Measurements from ENCODE around the gene FAM3D.

The FAM3D gene

DNA sequence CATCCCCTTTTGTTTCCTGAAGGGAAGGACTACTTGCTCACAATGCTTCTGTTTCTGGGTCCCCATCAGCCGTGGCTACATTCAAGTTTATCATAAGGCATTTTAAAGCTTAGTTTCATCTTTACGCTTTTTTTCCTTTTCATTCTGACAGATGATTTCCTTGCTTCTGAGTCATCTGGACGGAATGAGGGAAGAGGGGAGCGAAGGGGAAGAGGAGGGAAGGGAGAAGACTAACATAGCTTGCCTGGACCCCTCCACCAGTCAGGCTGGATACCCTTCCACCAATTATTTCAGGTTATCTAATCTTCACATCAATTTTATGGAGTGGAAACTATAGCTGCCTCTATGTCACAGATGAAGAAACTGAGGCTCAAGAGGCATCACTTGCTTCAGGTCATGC is 27.6 kb downstream of the FAM3D start:
- H3K27me3 ChIP-seq (ENCODE audit: control insufficient read depth in 1 of 2, insufficient read depth in 1 of 2, low read length in 2 of 2): peaks cover 6 to 34% of the 10 kb centered on the region in 2 experiments
- no peak overlapping the region for H2BK15ac ChIP-seq (ENCODE audit: low read depth, poor library complexity, severe bottlenecking)
- no peak overlapping the region for H3K4ac ChIP-seq (ENCODE audit: low read depth in 1 of 2, low read length in 2 of 2)
- H3K27ac ChIP-seq (ENCODE audit: low read length, poor library complexity, severe bottlenecking): no peak overlapping the region
- no peak overlapping the region for H2BK120ac ChIP-seq (ENCODE audit: low read depth, low read length)
- H3K79me1 ChIP-seq (replicated peaks; ENCODE audit: low read length, poor library complexity, severe bottlenecking): no peaks in the 10 kb centered on the region
- DNase-seq: peak; percentile 30
- peak overlapping the region in 1 of 2 experiments; percentile 1 for H3K18ac ChIP-seq (ENCODE audit: low read depth in 1 of 2, low read length in 2 of 2)
- H3K4me3 ChIP-seq (ENCODE audit: insufficient read depth in 1 of 2, low read depth in 1 of 2, low read length in 2 of 2): no peak overlapping the region
- peaks cover 6% of the 10 kb centered on the region for H3K4me1 ChIP-seq (ENCODE audit: control insufficient read depth, insufficient read depth, low read depth, low read length)
- no peak overlapping the region for H2AK5ac ChIP-seq (ENCODE audit: low read length, severe bottlenecking)
- no peak overlapping the region for H3K14ac ChIP-seq (ENCODE audit: low read length in 2 of 2)
- no peak overlapping the region for H4K8ac ChIP-seq (ENCODE audit: low read length)
- H3K4me2 ChIP-seq (ENCODE audit: low read length, poor library complexity, severe bottlenecking): no peak overlapping the region
- H2BK5ac ChIP-seq (ENCODE audit: low read depth, low read length, poor library complexity, severe bottlenecking): no peak overlapping the region
- H3K36me3 ChIP-seq (ENCODE audit: control insufficient read depth in 1 of 2, insufficient read depth in 2 of 2, low read depth in 1 of 2, low read length in 2 of 2): no peaks in the 10 kb centered on the region
- no peaks in the 10 kb centered on the region for H3K9me3 ChIP-seq (ENCODE audit: control insufficient read depth, low read length)
- H3K9ac ChIP-seq (ENCODE audit: low read length): no peak overlapping the region
- H4K91ac ChIP-seq (ENCODE audit: low read length): no peak overlapping the region
- no peak overlapping the region for H2AFZ ChIP-seq (ENCODE audit: low read depth, low read length)
- no CpG with 5 or more reads among the region's 4 CpGs for WGBS
- no peak overlapping the region for H3K23ac ChIP-seq (ENCODE audit: low read length in 2 of 2)
- H2BK12ac ChIP-seq (ENCODE audit: low read length in 2 of 2): no peak overlapping the region

DNA sequence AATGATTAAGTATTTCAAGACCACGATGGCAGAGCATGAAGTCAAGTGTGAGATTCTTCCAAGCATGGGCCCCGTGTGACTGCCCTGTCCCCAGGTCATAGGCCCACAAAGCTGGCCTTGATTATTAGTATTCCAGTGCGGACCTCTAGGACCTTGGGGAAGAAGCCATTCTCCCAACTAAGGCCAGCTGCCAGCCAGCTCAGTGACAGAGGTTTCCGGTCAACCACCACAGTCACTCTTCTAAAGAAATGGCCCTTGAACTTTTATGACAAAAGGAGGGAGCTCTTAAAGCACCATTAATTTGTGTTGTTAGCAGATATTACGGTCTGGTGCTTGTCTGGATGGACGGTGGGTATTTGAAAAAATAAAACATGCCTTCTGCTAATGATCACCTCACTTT is 28.0 kb downstream of the FAM3D start:
- H3K79me1 ChIP-seq (replicated peaks; ENCODE audit: low read length, poor library complexity, severe bottlenecking): no peaks in the 10 kb centered on the region
- peaks cover 6% of the 10 kb centered on the region for H3K4me1 ChIP-seq (ENCODE audit: control insufficient read depth, insufficient read depth, low read depth, low read length)
- no peak overlapping the region for H2BK12ac ChIP-seq (ENCODE audit: low read length in 2 of 2)
- no peak overlapping the region for H4K8ac ChIP-seq (ENCODE audit: low read length)
- H3K4me3 ChIP-seq (ENCODE audit: insufficient read depth in 1 of 2, low read depth in 1 of 2, low read length in 2 of 2): no peak overlapping the region
- WGBS: 75% methylated on average over 4 of the region's 6 CpGs
- no peak overlapping the region for H3K14ac ChIP-seq (ENCODE audit: low read length in 2 of 2)
- no peak for DNase-seq
- peaks cover 6 to 35% of the 10 kb centered on the region in 2 experiments for H3K27me3 ChIP-seq (ENCODE audit: control insufficient read depth in 1 of 2, insufficient read depth in 1 of 2, low read length in 2 of 2)
- no peaks in the 10 kb centered on the region for H3K36me3 ChIP-seq (ENCODE audit: control insufficient read depth in 1 of 2, insufficient read depth in 2 of 2, low read depth in 1 of 2, low read length in 2 of 2)
- no peak overlapping the region for H3K27ac ChIP-seq (ENCODE audit: low read length, poor library complexity, severe bottlenecking)
- no peak overlapping the region for H2AFZ ChIP-seq (ENCODE audit: low read depth, low read length)
- no peak overlapping the region for H4K91ac ChIP-seq (ENCODE audit: low read length)
- no peak overlapping the region for H3K18ac ChIP-seq (ENCODE audit: low read depth in 1 of 2, low read length in 2 of 2)
- no peaks in the 10 kb centered on the region for H3K9me3 ChIP-seq (ENCODE audit: control insufficient read depth, low read length)
- no peak overlapping the region for H3K4ac ChIP-seq (ENCODE audit: low read depth in 1 of 2, low read length in 2 of 2)
- no peak overlapping the region for H3K23ac ChIP-seq (ENCODE audit: low read length in 2 of 2)
- H3K4me2 ChIP-seq (ENCODE audit: low read length, poor library complexity, severe bottlenecking): no peak overlapping the region
- peak overlapping the region; percentile 32 for H2BK15ac ChIP-seq (ENCODE audit: low read depth, poor library complexity, severe bottlenecking)
- H2BK5ac ChIP-seq (ENCODE audit: low read depth, low read length, poor library complexity, severe bottlenecking): no peak overlapping the region
- H3K9ac ChIP-seq (ENCODE audit: low read length): no peak overlapping the region
- H2BK120ac ChIP-seq (ENCODE audit: low read depth, low read length): no peak overlapping the region
- H2AK5ac ChIP-seq (ENCODE audit: low read length, severe bottlenecking): no peak overlapping the region

DNA sequence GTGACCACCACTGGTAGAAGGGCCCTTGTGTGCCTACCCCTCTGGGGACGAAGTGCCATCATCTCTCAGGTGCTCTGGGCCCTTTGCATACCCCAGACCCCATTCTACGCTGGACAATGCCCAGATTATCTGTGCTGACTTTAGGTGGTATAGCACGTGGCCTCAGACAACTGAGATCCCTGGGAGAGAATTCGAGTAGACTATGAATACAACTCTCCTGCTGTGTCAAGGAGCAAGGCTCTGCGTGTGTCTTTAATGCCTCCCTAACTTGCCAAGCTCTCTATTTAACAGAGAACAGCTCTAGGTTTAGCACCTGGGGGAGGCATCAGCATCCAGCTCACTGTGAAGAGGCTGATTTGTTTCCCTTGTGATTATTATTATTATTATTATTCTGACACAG is 29.1 kb downstream of the FAM3D start:
- H2AFZ ChIP-seq (ENCODE audit: low read depth, low read length): no peak overlapping the region
- H2BK12ac ChIP-seq (ENCODE audit: low read length in 2 of 2): no peak overlapping the region
- no peak overlapping the region for H3K9ac ChIP-seq (ENCODE audit: low read length)
- no peak for DNase-seq
- no peak overlapping the region for H3K18ac ChIP-seq (ENCODE audit: low read depth in 1 of 2, low read length in 2 of 2)
- no peak overlapping the region for H3K23ac ChIP-seq (ENCODE audit: low read length in 2 of 2)
- H2BK120ac ChIP-seq (ENCODE audit: low read depth, low read length): no peak overlapping the region
- H3K9me3 ChIP-seq (ENCODE audit: control insufficient read depth, low read length): no peaks in the 10 kb centered on the region
- no peak overlapping the region for H4K8ac ChIP-seq (ENCODE audit: low read length)
- H3K36me3 ChIP-seq (ENCODE audit: control insufficient read depth in 1 of 2, insufficient read depth in 2 of 2, low read depth in 1 of 2, low read length in 2 of 2): no peaks in the 10 kb centered on the region
- no peak overlapping the region for H3K4ac ChIP-seq (ENCODE audit: low read depth in 1 of 2, low read length in 2 of 2)
- H3K27me3 ChIP-seq (ENCODE audit: control insufficient read depth in 1 of 2, insufficient read depth in 1 of 2, low read length in 2 of 2): peaks cover 6 to 35% of the 10 kb centered on the region in 2 experiments
- H3K4me3 ChIP-seq (ENCODE audit: insufficient read depth in 1 of 2, low read depth in 1 of 2, low read length in 2 of 2): no peak overlapping the region
- H3K14ac ChIP-seq (ENCODE audit: low read length in 2 of 2): no peak overlapping the region
- H3K4me1 ChIP-seq (ENCODE audit: control insufficient read depth, insufficient read depth, low read depth, low read length): peaks cover 6% of the 10 kb centered on the region
- 83% methylated on average over 5 of the region's 5 CpGs for WGBS
- no peak overlapping the region for H3K4me2 ChIP-seq (ENCODE audit: low read length, poor library complexity, severe bottlenecking)
- H2BK5ac ChIP-seq (ENCODE audit: low read depth, low read length, poor library complexity, severe bottlenecking): no peak overlapping the region
- no peak overlapping the region for H2AK5ac ChIP-seq (ENCODE audit: low read length, severe bottlenecking)
- H3K79me1 ChIP-seq (replicated peaks; ENCODE audit: low read length, poor library complexity, severe bottlenecking): no peaks in the 10 kb centered on the region
- no peak overlapping the region for H4K91ac ChIP-seq (ENCODE audit: low read length)
- H3K27ac ChIP-seq (ENCODE audit: low read length, poor library complexity, severe bottlenecking): no peak overlapping the region
- no peak overlapping the region for H2BK15ac ChIP-seq (ENCODE audit: low read depth, poor library complexity, severe bottlenecking)

DNA sequence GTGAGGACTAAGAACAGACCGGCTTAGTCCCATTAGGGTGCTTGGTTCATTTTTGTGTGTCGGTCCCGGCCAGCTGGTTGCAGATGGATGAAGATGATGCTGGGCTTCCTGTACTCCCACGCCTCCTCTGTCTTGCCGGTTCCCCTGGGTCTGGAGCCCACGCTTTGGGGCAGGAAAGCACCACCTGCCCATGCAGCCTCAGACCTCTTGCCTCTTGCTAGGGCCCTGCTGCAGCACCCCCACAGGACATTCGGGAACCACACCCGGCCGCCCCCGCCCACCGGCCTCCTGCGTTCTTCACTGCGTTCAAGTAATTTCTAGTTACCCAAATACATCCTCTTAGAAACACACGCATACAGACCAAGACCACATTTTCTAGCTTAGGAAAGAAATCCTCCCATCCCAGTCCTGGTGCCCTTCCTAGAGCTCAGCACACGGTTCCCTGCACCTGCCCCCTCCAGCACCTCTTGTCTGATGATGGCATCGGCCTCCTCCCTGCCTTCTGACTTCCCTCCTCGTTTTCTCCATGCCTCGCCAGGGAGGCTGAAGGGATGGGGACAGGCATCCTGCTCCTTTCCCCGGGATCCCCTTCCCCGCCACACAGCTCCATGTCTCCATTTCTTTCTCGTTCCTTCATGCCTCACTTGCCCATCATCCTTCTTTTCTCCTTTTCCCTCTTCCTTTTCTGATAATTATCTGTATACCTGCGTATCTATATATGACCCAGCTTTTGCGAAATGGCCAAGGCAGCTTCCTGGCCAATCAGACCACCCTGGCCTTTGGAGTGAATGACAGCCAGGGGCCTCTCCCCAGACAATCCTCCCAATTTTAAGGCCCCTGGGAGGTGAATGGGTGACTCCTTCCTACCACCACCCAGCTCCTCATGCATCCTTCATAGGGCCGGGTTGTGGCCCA is 30.9 kb downstream of the FAM3D start:
- no peak overlapping the region for H3K14ac ChIP-seq (ENCODE audit: low read length in 2 of 2)
- DNase-seq: no peak
- no peaks in the 10 kb centered on the region for H3K9me3 ChIP-seq (ENCODE audit: control insufficient read depth, low read length)
- H3K18ac ChIP-seq (ENCODE audit: low read depth in 1 of 2, low read length in 2 of 2): no peak overlapping the region
- no peak overlapping the region for H3K9ac ChIP-seq (ENCODE audit: low read length)
- H4K91ac ChIP-seq (ENCODE audit: low read length): no peak overlapping the region
- no peaks in the 10 kb centered on the region for H3K79me1 ChIP-seq (replicated peaks; ENCODE audit: low read length, poor library complexity, severe bottlenecking)
- no peak overlapping the region for H2BK5ac ChIP-seq (ENCODE audit: low read depth, low read length, poor library complexity, severe bottlenecking)
- H3K4me1 ChIP-seq (ENCODE audit: control insufficient read depth, insufficient read depth, low read depth, low read length): peaks cover 6% of the 10 kb centered on the region
- no peak overlapping the region for H2BK120ac ChIP-seq (ENCODE audit: low read depth, low read length)
- no peaks in the 10 kb centered on the region for H3K36me3 ChIP-seq (ENCODE audit: control insufficient read depth in 1 of 2, insufficient read depth in 2 of 2, low read depth in 1 of 2, low read length in 2 of 2)
- no peak overlapping the region for H2BK12ac ChIP-seq (ENCODE audit: low read length in 2 of 2)
- H2AFZ ChIP-seq (ENCODE audit: low read depth, low read length): no peak overlapping the region
- H2BK15ac ChIP-seq (ENCODE audit: low read depth, poor library complexity, severe bottlenecking): no peak overlapping the region
- no peak overlapping the region for H4K8ac ChIP-seq (ENCODE audit: low read length)
- H3K27me3 ChIP-seq (ENCODE audit: control insufficient read depth in 1 of 2, insufficient read depth in 1 of 2, low read length in 2 of 2): peaks cover 11 to 35% of the 10 kb centered on the region in 2 experiments
- H3K4ac ChIP-seq (ENCODE audit: low read depth in 1 of 2, low read length in 2 of 2): no peak overlapping the region
- no peak overlapping the region for H3K4me2 ChIP-seq (ENCODE audit: low read length, poor library complexity, severe bottlenecking)
- 77% methylated on average over 24 of the region's 24 CpGs for WGBS
- no peak overlapping the region for H3K23ac ChIP-seq (ENCODE audit: low read length in 2 of 2)
- no peak overlapping the region for H2AK5ac ChIP-seq (ENCODE audit: low read length, severe bottlenecking)
- H3K4me3 ChIP-seq (ENCODE audit: insufficient read depth in 1 of 2, low read depth in 1 of 2, low read length in 2 of 2): no peak overlapping the region
- H3K27ac ChIP-seq (ENCODE audit: low read length, poor library complexity, severe bottlenecking): no peak overlapping the region

Measured in mesenchymal stem cell (in vitro differentiated cells and primary cell).